ENCODE measurements around the gene EXOC4.

DNA sequence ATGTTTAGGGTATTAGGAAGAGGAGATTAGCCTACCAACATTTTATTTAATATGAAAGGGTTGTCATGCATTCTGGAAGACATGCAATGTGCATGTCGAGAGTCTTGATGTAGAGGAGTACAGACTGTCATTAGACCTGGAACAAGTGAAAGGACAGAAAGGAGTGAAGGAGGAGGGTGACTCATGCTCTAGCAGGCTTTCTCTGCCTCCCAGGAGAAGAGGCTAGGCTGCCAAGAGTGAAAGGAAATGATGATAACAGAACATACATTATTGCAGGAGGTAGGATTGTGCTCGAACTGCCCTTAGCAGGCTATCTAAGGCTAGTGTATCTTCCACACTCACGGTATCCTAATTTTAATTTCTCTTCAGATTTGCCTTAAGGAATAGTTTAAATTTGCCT lies 228.8 kb downstream of the EXOC4 start:
- TF ChIP-seq CTCF (IDR thresholded peaks at IDR 0.05), result no peak
- no peak for TF ChIP-seq POLR2A (IDR thresholded peaks at IDR 0.05)
